Ramos (cell line): Measurements from ENCODE around the gene CD44.

Experiments
- in situ Hi-C: fragments of 300-500 bp; cut with MboI; formaldehyde crosslinking; loops from one replicate; pipeline ENCODE4 v1.14.3; 2022; ENCODE audit warnings: low sequenced_read_pairs; ENCODE audit not compliant: unreplicated experiment

Gene CD44

DNA sequence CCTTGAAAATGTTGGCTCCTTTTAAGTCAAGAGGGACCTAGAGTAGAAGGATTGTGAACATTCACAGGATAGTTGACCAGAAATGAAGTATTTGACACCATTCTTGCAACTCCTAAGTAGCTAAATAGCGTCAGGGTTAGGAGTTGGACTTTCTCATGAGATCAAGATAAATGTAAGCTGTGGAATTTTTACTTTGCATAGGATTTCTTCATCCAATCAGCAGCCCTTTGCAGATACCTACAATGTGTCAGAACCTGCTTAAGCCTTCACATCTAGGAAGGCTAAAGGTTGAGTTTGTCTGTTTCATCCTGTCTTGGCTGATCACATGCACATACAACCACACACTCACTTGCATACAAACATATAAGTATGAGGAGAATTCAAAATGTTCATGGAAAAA, 32.3 kb downstream of the CD44 start:
- in situ Hi-C loops: no loop called here

DNA sequence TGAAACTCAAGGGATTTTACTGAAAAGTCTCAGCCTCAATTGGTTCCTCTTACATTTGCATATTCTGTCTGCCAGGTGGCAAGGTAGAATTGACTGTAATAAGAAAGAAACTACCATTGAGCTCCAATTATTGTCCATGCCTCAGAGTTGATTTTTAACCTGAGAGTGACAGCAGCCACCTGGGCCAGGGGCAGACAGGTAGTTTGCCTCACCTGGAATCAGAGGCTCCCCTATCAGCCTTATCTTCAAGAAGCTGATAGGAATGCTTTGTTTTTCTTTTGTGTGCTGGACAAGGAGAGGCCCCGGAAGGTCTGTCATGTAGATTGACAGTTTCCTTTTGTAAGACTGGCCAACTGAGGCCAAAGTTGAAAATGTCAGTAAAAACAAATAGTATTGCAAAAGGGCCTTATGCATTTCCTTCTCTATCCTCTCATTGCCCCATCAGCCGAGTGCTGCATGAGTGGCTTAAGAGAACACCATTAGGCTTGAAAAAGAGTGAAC, 34.1 kb downstream of the CD44 start:
- in situ Hi-C loops: no loop called here

DNA sequence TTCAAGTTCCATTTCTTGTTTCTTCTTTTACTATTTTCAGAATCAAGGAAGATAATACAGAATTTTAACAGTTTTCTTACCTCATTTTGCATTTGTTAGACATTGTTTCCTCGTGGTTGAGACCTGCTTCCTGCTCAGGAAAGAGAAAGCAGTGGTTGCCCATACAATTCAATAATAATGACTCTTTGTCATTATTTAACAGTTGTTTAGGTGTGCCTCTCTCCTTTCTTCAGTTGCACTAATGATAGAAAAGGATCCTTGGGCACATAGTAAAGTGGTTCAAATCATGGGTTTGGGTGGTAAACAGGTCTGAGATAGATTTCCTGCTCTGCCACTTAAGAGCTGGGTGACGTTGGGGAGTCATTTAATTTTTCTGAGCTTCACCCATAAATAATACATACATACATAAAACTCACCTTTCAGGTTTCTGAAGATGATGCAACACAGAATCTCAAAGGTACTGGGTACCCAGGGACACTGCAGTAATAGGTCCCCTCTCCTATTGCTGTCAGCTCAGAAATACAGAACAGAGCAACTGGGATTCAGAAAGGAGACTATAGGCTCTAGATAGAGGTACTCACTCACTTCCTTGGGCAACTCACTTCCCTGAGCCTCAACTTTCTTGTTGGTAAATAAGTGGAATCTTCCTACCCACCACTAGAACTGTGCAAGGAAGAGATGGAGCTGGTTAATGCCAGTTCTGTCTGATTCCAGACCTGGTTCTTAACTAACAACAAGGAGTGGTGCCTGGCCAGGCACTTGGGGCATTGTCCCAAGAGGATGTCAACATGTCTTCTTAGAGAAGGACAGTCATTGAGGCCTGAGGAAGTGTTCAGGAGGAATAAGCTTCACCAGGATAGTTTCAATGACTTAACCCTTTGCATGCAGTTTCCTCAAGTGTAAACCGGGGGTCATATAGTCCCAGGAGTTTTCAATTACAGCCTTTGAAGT, 34.9 kb downstream of the CD44 start:
- in situ Hi-C loops: no loop called here

DNA sequence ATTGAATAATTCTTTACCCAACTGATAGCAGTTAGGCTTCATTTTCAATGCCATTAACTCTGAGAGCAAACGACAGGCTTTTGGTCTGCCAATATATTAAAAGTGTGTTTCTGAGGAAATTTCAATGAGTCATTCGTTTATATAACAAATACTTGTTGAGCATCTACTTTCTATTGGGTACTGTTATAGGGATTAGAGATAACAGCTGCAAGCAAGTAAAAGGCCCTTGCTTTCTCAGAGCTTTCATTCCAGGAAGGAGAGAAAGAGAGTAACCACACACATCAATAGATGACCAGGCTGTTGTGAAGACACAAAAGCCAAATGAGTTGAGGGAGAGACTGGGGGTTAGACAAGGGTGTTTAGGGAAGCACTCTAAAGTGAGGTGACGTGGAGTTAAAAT, 35.7 kb downstream of the CD44 start:
- in situ Hi-C loops: no loop called here

DNA sequence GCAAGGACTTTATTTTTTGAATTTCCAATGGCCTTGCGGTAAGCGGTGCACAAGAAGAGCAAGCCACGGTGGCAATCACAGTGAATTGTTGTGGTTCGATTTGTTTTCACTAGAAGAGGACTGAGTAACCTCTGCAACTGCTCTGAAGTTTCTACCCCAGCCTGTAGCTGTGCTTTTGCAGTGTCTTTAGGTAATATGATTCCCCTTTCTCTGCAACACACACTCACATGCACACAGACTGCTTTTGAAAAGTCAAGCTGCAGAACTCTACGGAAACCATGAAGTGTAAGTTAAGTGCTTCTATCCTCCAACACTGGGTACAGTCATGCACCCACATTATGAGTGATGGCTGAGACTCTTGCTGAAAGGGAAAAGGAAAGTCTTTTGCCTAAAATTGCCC, 38.4 kb downstream of the CD44 start:
- in situ Hi-C loops: no loop called here

DNA sequence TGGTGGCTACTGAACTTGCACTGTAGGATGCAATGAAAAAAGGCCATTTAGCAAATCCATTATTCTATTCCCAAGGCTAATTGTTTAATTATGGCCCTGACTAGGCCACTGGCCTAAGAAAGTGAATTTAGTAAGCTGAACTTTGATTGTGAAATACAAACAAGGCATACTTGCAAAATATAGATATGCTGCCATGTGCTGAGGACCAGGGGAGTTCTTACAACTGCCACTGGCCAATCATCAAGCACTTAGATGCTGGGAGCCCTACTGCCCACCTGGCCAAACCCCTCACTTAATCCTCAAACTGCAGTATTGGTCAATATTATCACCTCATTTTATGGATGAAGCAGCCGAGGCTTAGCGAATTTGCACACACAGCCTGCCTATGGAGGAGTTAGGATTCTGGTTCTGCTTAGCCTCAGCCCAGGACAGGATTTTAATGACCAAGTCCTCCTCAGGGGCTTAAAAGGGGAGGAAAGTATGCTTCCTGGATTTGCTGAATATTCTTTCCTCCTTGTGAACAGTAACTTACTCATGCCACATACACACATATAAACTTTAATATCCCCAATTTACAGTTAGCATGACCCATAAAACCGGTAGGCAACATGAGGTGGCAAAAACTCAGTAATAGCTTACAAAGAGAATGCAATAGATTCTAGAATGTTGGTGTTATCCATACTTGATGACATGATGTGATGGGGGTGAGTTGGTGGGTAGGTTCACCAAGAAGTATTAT, 39.3 kb downstream of the CD44 start:
- in situ Hi-C loops: no loop called here

DNA sequence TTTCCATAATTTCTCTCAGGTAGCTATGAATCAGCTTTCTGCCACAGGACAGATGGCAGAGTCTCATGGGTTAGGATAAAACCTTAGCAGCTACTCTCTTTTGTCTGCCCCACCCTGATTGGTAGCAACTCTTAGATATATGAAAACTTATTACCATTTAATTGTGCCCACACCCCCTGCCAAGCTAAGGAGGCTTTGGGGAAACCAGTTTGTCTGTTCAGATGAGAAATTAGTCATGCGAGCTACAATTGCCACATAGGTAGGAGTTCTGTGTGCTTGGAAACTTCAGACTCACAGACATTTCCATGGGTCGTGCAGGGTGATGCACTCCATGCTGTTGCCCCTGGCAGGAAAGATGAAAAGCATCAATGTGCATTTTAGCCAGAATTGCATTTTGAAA, 39.9 kb downstream of the CD44 start:
- in situ Hi-C loops: no loop called here

DNA sequence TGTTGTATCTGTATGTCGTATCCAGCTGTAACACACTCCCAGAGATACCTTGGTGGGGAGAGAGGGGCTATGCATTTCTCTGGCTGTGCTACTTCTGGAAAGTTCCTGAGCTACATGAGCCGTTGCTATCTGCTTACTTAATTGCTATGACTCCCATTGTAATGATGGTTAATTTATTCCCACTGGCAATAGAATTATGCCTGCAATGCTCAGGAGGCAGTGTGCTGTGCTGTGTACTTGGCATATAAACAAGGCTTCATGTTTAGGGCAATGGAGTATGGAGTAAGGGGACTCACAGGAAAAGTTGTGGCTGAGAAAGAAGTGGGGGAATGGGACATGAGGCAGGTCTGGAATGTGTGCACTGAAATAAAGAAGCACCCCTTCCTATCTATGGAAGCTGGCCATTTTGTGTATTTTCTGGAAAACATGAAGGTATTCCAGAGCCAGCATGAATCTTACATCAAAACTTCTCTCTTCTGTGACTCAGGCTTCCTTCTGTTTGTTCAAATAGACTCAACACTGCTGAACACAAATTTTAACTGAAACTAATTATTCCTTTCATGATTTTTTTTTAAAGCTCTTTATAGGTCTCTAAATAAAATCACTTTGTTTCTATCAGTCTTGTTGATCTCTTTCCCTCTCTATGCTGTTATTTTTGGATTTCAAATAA, 40.6 kb downstream of the CD44 start:
- in situ Hi-C loops: no loop called here

DNA sequence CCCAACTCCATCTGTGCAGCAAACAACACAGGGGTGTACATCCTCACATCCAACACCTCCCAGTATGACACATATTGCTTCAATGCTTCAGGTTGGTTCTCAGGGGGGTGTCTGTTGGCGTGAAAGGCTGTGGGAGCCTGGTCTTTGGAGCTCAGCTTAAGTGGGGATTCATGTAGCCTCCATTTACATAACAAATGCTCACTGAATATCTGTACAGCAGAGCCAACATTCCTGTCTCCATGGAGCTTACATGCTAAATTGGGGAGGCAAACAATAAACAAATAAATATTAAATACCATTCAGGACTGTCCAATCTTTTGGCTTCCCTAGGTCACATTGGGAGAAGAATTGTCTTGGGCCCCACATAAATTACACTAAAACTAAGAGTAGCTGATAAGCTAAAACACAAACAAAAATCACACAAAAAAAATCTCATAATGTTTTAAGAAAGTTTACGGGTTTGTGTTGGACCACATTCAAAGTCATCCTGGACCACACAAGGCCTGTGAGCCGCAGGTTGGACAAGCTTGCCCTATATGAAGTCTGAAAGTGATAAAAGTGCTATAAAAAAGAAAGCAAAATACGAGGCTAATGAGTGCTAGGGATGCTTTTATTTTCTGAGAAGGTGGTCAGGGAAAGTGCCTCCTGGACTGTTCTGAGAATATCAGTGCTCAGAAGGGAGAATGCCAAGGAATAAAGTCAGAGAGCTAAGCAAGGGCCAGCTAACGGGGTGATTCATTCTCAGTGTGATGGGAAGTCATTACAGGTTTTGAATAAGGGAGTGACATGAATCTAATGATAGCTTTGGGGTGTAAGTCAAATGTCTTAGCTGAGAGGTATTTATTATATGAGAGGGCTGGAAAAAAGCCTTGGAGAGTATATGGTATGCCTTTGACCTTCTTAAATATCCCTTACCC, 41.6 kb downstream of the CD44 start:
- in situ Hi-C loops: no loop called here

DNA sequence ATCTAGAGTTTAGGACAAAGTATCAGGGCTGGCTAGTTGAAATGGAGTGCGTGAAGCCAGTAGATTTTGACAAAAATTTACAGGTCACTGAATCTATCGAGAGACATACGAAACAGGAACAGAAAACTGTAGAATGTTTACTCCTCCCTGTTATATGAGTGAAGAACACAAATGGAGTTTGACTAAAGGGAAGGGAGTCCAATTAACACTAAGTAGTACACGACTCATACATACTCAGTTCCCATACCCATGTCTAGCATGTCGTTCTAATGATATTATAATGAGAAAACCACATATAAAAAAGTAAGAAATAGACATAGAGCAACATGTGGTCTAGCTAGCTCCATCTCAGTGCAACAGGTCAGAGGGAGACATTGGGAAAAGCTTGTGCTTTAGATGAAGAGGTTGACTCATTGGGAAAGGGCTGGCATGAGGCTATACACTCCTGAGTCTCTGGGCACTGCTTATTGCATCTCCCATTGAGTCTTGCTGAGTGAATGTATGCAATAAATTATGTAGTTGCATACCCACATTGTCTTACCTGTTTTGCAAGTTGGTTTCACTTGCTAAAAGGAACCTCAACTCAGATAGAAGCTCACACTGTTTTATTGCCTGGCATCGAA, 43.5 kb downstream of the CD44 start:
- in situ Hi-C loops: no loop called here

DNA sequence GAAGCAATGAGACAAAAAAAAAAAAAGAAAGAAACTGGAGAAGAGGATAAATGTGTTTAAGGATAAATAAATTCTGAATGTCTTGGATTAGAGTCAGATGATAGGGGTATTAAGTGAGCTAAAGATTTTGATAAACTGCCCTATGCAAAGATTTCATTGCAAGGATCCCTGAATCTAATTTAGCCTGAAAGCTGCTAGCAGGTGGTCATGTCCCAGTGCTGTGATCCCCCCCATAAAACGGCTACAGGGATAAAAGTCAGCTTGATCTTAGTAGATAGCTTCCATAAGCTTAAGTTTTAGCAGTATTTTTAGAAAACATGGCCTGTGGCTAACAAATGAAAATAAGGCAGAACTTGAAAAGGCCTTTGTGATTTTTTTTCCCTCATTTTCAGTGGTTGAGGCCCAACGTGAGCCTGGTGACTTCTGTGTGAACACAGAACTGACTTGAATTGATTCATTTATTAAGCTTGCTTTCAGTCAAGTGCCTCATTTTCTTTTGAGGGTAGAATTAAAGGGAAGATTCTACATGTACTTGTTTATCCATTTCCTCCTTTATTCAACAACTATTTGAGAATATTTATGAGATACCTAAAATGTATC, 44.5 kb downstream of the CD44 start:
- in situ Hi-C loops: no loop called here

DNA sequence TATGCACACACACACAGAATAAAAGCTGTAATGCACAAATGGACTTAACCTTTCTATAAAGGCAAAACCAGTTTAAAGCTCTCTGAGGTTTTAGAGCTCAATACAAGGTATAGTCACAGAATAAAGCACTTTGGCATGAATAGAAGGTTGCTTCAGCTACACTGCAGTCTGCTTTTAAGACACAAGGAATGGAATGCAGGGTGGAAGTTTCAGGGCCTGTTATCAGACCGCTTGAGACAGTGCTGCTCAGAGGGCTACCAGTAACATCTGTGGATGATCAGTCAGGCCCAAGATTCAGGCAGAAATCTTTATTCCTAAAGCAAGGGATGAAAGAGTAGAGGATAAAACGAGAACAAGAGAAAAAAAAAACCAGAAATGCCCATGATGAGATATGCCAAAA, 46.7 kb downstream of the CD44 start:
- in situ Hi-C loops: no loop called here

DNA sequence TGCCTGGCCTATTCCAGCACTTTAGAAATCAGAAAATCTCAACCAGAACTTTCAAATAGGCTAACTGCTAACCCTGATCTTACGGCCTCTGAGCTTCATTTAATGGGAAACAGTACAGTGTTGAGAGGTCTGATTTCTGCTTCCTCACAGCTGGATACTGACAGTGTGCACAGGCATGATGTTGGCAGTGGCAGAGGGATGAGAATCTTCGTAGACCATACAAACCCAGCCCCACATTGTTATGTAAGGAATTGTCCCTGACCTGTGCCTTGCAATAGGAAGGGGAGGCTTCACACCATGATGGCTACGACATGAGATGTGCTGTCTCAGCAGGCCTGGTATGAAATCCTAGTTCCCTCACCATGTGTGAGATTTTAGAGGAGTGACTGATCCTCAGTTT, 49.0 kb downstream of the CD44 start:
- in situ Hi-C loops: no loop called here

DNA sequence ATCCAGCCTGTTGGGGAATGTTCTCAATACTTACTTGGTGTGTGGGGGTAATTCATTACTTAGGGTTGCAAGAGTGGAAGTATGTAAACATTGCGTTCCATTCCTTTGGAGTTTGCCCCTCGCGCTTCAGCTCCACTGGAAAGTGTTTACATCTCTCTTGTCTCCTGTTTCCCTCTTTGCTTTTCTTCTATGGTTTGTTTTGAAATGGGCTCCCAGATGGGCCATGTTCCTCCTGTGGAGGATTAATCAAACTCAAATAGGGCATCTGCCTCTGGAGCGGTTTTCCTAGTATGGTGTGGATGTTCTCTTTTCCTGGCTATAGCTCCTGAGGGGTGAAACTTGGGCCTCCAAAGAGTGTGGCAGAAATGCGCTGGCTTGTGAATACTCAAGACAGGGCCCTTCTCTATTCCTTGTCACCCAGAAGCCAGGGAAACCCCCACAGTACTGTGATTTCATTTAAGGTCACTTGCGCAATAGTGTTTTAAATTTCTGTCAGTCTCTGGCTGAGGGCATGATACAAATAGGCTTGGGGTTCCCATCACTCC, 51.9 kb downstream of the CD44 start:
- in situ Hi-C loops: no loop called here

DNA sequence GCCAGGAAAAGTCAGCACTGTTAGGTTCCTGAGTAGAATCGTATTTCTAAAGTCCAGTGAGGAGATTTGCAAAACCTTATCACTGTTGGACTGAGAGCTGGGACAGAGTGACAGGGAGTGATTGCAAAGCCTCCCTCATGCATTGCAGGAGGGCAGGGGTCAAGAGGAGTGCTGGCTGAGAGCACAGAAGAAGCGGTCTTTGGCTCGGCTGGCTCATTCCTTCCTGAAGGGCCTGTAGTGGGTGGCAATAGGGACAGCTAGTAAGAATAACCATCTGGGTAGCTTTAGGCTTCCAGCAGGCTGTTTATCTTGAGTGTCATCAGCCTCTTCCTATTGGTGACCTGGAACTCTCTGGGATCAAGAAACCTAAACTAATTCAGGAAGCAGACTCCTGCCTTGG, 53.4 kb downstream of the CD44 start:
- in situ Hi-C loops: no loop called here

DNA sequence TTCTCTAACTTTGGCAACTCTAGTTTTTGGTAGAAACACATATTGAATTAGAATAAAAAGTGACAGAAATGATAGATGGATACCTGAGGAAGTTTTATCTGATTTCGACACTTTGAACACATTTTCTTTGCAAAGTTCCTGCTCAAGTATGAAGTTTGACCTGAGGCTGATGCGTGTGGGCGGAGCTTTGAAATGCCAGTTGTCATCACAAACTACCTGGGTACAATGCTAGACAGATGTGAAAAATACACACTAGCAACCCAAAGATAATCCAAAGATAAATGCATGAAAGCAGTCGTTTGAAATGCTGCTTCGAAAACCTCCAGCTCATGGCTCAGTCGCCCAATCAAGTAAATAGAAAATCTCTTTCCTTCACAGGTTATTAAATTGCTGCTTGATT, 54.8 kb downstream of the CD44 start:
- in situ Hi-C loops: no loop called here

DNA sequence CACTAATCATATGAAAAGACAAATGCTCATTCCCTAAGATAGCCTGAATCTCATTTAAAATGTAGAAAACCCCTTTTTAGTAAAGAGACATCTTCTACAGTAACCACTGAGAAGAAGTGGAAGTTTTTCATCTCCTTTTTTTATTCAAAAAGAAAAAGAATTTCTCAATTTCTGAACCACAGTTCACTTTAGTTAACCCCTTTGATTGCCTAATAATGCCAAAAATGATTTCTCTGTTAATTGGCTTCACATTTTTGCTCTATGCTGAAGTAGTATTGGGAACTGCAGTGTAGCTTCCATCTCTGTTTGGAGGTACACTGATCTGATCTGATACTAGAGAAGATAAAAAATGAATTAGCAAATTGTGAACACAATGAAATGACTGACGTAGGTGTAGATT, 58.3 kb downstream of the CD44 start:
- in situ Hi-C loops: no loop called here

DNA sequence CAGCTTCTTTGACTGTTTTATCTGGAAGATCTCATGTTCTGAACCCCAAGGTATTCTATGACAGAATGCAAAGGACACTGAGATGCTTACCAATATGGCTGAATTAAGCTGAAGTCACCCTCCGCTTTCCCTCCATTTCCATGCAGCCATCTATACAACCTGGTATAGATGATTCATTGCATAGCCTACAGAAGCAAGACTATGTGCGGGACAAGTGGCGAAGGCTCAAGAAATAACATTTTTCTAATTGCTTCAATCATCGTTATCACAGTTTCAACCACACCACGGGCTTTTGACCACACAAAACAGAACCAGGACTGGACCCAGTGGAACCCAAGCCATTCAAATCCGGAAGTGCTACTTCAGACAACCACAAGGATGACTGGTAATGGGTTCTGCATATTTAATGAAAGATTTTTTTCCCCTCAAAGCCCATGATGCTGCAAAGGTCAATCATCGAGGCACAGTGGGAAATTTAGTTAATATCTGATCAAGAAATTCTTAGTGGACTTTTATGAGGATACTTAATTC, 61.9 kb downstream of the CD44 start:
- in situ Hi-C loops: no loop called here

DNA sequence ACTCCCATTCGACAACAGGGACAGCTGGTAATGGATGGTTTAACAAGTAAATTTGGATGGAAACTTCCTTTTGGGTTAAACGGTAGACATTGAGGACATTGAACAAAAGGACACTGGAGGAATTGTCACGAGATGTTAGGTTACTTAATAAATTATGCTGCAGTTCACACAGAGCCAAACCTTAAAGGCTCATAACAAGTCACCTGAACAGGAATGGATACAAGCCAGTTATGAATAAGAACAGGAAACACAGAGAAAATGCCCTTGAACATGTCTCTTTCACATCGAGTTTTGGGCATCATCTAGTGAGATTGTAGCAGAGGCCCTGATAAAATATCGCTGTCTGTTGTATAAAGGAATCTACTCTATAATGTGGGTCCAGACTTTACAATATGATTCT, 65.6 kb downstream of the CD44 start:
- in situ Hi-C loops: no loop called here
